MM.1S (cell line): ENCODE results near the gene SF3B2.

ENCODE experiments used
- DNase-seq: peaks from one replicate; pipeline ENCODE4 v3.0.0-alpha.2; 2015
- H2AFZ ChIP-seq: fragments of 300-600 bp; sonication (generic); 2 replicates; pipeline ENCODE4 v1.6.0; 2016; ENCODE audit warnings: antibody characterized with exemption, low read length
- H3F3A ChIP-seq: fragments of 300-600 bp; sonication (generic); 2 replicates; pipeline ENCODE4 v1.6.1; 2016; ENCODE audit warnings: mild to moderate bottlenecking, antibody characterized with exemption, low read length, moderate library complexity, mixed read lengths; ENCODE audit not compliant: insufficient read depth
- H3K27ac ChIP-seq: fragments of 300-600 bp; sonication (generic); 2 replicates; pipeline ENCODE4 v1.5.1; 2016; ENCODE audit warnings: mild to moderate bottlenecking, low read length
- H3K27me3 ChIP-seq: fragments of 300-600 bp; sonication (generic); replicated peaks from 2 replicates; pipeline ENCODE4 v1.6.0; 2016; ENCODE audit warnings: low read length; ENCODE audit not compliant: insufficient read depth
- H3K36me3 ChIP-seq: fragments of 300-600 bp; sonication (generic); replicated peaks from 2 replicates; pipeline ENCODE4 v1.6.1; 2016; ENCODE audit warnings: mild to moderate bottlenecking, low read length, mixed read lengths; ENCODE audit not compliant: insufficient read depth
- H3K4me1 ChIP-seq: fragments of 300-600 bp; sonication (generic); 2 replicates; pipeline ENCODE4 v1.6.1; 2016; ENCODE audit warnings: low read length, mixed read lengths
- H3K4me2 ChIP-seq: fragments of 300-600 bp; sonication (generic); 2 replicates; pipeline ENCODE4 v1.6.0; 2016; ENCODE audit warnings: low read depth, low read length
- H3K4me3 ChIP-seq: fragments of 300-600 bp; sonication (generic); 2 replicates; pipeline ENCODE4 v1.5.1; 2016; ENCODE audit warnings: low read length, mixed read lengths
- H3K79me2 ChIP-seq: fragments of 300-600 bp; sonication (generic); 2 replicates; pipeline ENCODE4 v1.6.1; 2016; ENCODE audit warnings: mixed run types, low read length, mixed read lengths
- H3K9ac ChIP-seq: fragments of 300-600 bp; sonication (generic); 2 replicates; pipeline ENCODE4 v1.6.1; 2016; ENCODE audit warnings: low read length, mixed read lengths
- H3K9me2 ChIP-seq: fragments of 300-600 bp; sonication (generic); replicated peaks from 2 replicates; pipeline ENCODE4 v1.6.1; 2016; ENCODE audit warnings: mild to moderate bottlenecking, low read length, mixed read lengths; ENCODE audit not compliant: insufficient read depth
- H3K9me3 ChIP-seq: fragments of 300-600 bp; sonication (generic); replicated peaks from 2 replicates; pipeline ENCODE4 v1.6.1; 2016; ENCODE audit warnings: mild to moderate bottlenecking, low read length, mixed read lengths; ENCODE audit not compliant: insufficient read depth
- H4K20me1 ChIP-seq: fragments of 300-600 bp; sonication (generic); 2 replicates; pipeline ENCODE4 v1.6.1; 2016; ENCODE audit warnings: mild to moderate bottlenecking, low read length, moderate library complexity, mixed read lengths; ENCODE audit not compliant: insufficient read depth
- EZH2 ChIP-seq: fragments of 300-600 bp; sonication (generic); optimal IDR thresholded peaks from 2 replicates; pipeline ENCODE3; 2017; ENCODE audit warnings: low read depth, mild to moderate bottlenecking, antibody characterized with exemption, low read length, mixed read lengths
- EZH2phosphoT487 ChIP-seq: fragments of 300-600 bp; sonication (generic); IDR thresholded peaks from 2 replicates; pipeline ENCODE4 v1.6.1; 2018; ENCODE audit warnings: antibody characterized with exemption, low read length
- TF ChIP-seq, protein P1 (sequence below): fragments of 300-600 bp; sonication (generic); IDR thresholded peaks from 2 replicates; pipeline ENCODE4 v1.5.1; 2016; ENCODE audit warnings: antibody characterized with exemption, low read length, mixed read lengths

The SF3B2 gene

DNA sequence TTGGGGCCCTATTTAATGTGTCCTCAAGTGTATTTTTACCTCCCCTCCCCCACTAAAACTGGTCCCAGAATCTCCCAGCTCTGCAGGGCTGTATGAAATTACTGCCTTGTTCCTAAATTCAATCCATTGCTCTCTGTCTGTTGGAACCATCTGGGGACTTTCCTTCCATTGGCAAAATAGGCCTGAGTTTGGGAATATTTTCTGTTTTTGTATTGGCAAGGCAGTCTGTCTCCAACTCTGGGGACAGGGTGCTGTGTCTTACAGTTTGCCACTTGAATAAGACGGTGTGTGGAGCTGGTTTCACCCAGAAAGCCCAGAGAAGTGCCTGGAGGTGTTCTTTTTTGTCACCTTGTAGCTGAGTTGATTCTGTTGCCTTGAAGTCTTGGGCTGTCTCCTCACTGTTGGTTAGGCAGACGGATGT, 19.2 kb downstream of the SF3B2 start:
- TF ChIP-seq, protein P1, sequence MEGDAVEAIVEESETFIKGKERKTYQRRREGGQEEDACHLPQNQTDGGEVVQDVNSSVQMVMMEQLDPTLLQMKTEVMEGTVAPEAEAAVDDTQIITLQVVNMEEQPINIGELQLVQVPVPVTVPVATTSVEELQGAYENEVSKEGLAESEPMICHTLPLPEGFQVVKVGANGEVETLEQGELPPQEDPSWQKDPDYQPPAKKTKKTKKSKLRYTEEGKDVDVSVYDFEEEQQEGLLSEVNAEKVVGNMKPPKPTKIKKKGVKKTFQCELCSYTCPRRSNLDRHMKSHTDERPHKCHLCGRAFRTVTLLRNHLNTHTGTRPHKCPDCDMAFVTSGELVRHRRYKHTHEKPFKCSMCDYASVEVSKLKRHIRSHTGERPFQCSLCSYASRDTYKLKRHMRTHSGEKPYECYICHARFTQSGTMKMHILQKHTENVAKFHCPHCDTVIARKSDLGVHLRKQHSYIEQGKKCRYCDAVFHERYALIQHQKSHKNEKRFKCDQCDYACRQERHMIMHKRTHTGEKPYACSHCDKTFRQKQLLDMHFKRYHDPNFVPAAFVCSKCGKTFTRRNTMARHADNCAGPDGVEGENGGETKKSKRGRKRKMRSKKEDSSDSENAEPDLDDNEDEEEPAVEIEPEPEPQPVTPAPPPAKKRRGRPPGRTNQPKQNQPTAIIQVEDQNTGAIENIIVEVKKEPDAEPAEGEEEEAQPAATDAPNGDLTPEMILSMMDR: no peak
- TF ChIP-seq EZH2phosphoT487: no peak
- no peak for TF ChIP-seq EZH2

DNA sequence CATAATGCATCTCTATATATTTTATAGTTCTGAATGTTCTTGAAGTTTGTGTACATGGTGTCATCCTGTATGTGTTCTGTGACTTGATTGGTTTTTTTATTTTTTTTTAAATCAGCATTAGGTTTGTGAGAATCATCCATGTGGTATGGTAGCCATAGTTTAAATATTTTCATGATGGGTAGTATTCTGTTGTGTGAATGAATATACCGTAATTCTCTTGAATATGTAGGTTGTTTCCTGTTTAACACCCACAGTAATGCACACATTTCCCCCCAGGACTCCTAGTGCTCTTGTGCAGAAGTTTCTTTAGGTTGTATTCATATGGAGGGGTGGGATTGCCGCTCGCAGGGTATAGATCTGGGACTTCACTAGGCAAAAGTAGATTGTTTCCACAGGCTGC, 19.9 kb downstream of the SF3B2 start:
- TF ChIP-seq EZH2phosphoT487 (no peak), EZH2 (no peak)
- TF ChIP-seq, protein P1: no peak
- no peak overlapping the region for H3K4me2 ChIP-seq
- H3K9me3 ChIP-seq: no peaks in the 10 kb centered on the region
- H3K4me1 ChIP-seq: peaks cover 27% of the 10 kb centered on the region
- DNase-seq: no peak
- no peaks in the 10 kb centered on the region for H3K27me3 ChIP-seq
- H3K79me2 ChIP-seq: peaks cover 55% of the 10 kb centered on the region
- H3F3A ChIP-seq: peaks cover 36% of the 10 kb centered on the region
- H3K4me3 ChIP-seq: no peak overlapping the region
- H4K20me1 ChIP-seq: peaks cover 10% of the 10 kb centered on the region; the same call in 1 of the 2 replicates
- H3K27ac ChIP-seq: no peak overlapping the region
- H3K36me3 ChIP-seq: no peaks in the 10 kb centered on the region; the same call in 1 of the 2 replicates
- H3K9me2 ChIP-seq: no peaks in the 10 kb centered on the region
- no peak overlapping the region for H3K9ac ChIP-seq
- no peak overlapping the region for H2AFZ ChIP-seq

More for the DNA sequence above, 19.2 kb downstream of the SF3B2 start:
- Histone ChIP-seq H3K27me3 (no peaks in the 10 kb centered on the region), H3K79me2 (peaks cover 53% of the 10 kb centered on the region), H2AFZ (no peak overlapping the region), H3K9me3 (no peaks in the 10 kb centered on the region), H3K9ac (peak overlapping the region; percentile 59; the same call in 1 of the 2 replicates), H3K27ac (no peak overlapping the region), H3K9me2 (no peaks in the 10 kb centered on the region), H3F3A (peaks cover 43% of the 10 kb centered on the region), H3K4me3 (peak overlapping the region; percentile 75), H3K36me3 (no peaks in the 10 kb centered on the region; the same call in 1 of the 2 replicates), H4K20me1 (peaks cover 14% of the 10 kb centered on the region), H3K4me2 (peak overlapping the region; percentile 88), H3K4me1 (peaks cover 33% of the 10 kb centered on the region)
- no peak for DNase-seq

DNA sequence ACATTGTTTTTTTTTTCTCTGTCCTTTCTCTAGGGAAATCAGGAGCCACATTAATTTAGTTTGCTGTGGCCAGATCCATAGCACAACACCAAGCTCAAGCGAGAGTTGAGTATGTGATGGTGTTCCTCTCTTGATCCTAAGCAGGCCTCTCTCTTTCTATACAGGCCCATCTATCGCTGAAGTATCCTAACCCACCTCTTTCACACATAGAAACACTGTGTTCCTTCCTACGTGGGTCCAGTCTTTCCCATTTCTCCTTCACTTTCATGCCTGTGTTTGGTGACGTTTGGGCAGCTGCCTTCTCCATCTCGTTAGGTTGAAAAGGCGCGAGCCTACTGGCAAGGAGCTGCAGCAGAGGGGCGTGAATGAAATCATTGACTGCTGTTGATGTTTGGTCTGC, 20.4 kb downstream of the SF3B2 start:
- H3K4me1 ChIP-seq: peaks cover 22% of the 10 kb centered on the region
- H3K36me3 ChIP-seq: no peaks in the 10 kb centered on the region; the same call in 1 of the 2 replicates
- no peak overlapping the region for H3K4me3 ChIP-seq

More for the DNA sequence above, 20.4 kb downstream of the SF3B2 start:
- Histone ChIP-seq H3K27ac (no peak overlapping the region), H3F3A (peaks cover 32% of the 10 kb centered on the region), H4K20me1 (peaks cover 5% of the 10 kb centered on the region; the same call in 1 of the 2 replicates), H3K9me2 (no peaks in the 10 kb centered on the region), H3K79me2 (peaks cover 51% of the 10 kb centered on the region), H3K27me3 (no peaks in the 10 kb centered on the region), H3K9ac (no peak overlapping the region), H3K9me3 (no peaks in the 10 kb centered on the region), H3K4me2 (no peak overlapping the region), H2AFZ (no peak overlapping the region)
- DNase-seq: no peak
- TF ChIP-seq EZH2phosphoT487 (no peak), EZH2 (no peak)
- TF ChIP-seq, protein P1: no peak
